Endothelial cell of umbilical vein (primary cell): ENCODE measurements around the gene DLGAP4. TPM values are rescaled to one million over a fixed set of nuclear protein-coding genes. Genes with fewer than 3 reads are reported as not detected.
A peak's percentile ranks its signal among the peaks of the same experiment; 100 is the strongest.

Experiments
- BruUV-seq: library from RNA; stranded (reverse); fragments of 400-500 nt; replicated peaks from 2 replicates; lab custom pipeline; 2021; lab: Mats Ljungman, UMichigan
- CTCF ChIA-PET: fragments of 300-600, 350-600 bp; sonication (Branson Sonifier 250); formaldehyde crosslinking; loops from one replicate; lab custom pipeline; 2021; ENCODE audit warnings: antibody characterized with exemption, inconsistent platforms; lab: Charles Lee
- POLR2A ChIA-PET: fragments of 300-600, 350-600 bp; sonication (Branson Sonifier 250); formaldehyde crosslinking; loops from one replicate; lab custom pipeline; 2021; ENCODE audit warnings: antibody characterized with exemption, inconsistent platforms; lab: Charles Lee
- DNase-seq: peaks from one replicate; pipeline ENCODE4 v3.0.0-alpha.2; 2011; ENCODE audit warnings: low read depth, low spot score
- FAIRE-seq: peaks from 2 replicates; lab custom pipeline; 2011; peaks lifted over from hg19 to GRCh38; lab: Jason Lieb, UNC
- H2AFZ ChIP-seq: 2 replicates; pipeline ENCODE4 v1.6.0; 2012; ENCODE audit warnings: low read depth, low read length, control low read depth, inconsistent platforms
- H3K27ac ChIP-seq: 2 replicates; pipeline ENCODE4 v1.5.1; 2011; ENCODE audit warnings: low read depth, mild to moderate bottlenecking, control low read depth, low read length, moderate library complexity; ENCODE audit not compliant: insufficient read depth
- H3K27me3 ChIP-seq, 2 experiments: 2 replicates each; pipeline versions ENCODE4 v1.6.0 to v1.6.1; 2011; ENCODE audit warnings: low read length in 2 of 2, mixed read lengths in 1 of 2; ENCODE audit not compliant: control insufficient read depth in 2 of 2, insufficient read depth in 2 of 2
- H3K36me3 ChIP-seq, 2 experiments: 2 replicates in 1 of 2; 3 replicates in 1 of 2; pipeline ENCODE4 v1.5.1; 2011; ENCODE audit warnings: low read length in 2 of 2, mild to moderate bottlenecking in 1 of 2, moderate library complexity in 1 of 2; ENCODE audit not compliant: control insufficient read depth in 2 of 2, insufficient read depth in 2 of 2; ENCODE audit errors: extremely low read depth in 1 of 2
- H3K4me1 ChIP-seq: 3 replicates; pipeline ENCODE4 v1.5.1; 2011; ENCODE audit warnings: mild to moderate bottlenecking, low read length; ENCODE audit not compliant: control insufficient read depth, insufficient read depth; ENCODE audit errors: extremely low read depth
- H3K4me2 ChIP-seq: 2 replicates; pipeline ENCODE4 v1.6.1; 2011; ENCODE audit warnings: low read length, control low read depth, mixed read lengths; ENCODE audit not compliant: insufficient read depth
- H3K4me3 ChIP-seq, 3 experiments: fragments of 200-600 bp in 1 of 3; sonication (generic), shearing (Covaris generic) in 1 of 3; replicated peaks in 1 of 3; 2 replicates each; pipeline ENCODE4 v1.5.1; 2011 to 2016; ENCODE audit warnings: control low read depth in 3 of 3, low read length in 3 of 3, mild to moderate bottlenecking in 2 of 3, inconsistent platforms in 1 of 3, low read depth in 1 of 3, moderate library complexity in 1 of 3; ENCODE audit not compliant: insufficient read depth in 1 of 3
- H3K79me2 ChIP-seq: 2 replicates; pipeline ENCODE4 v1.6.0; 2012; ENCODE audit warnings: low read length, inconsistent platforms; ENCODE audit not compliant: control insufficient read depth, insufficient read depth
- H3K9ac ChIP-seq: replicated peaks from 2 replicates; pipeline ENCODE3; 2011; ENCODE audit warnings: low read length, control low read depth; ENCODE audit not compliant: insufficient read depth; ENCODE audit errors: extremely low read depth
- H3K9me1 ChIP-seq: replicated peaks from 3 replicates; pipeline ENCODE4 v1.6.0; 2011; ENCODE audit warnings: mild to moderate bottlenecking, low read length; ENCODE audit not compliant: control insufficient read depth, insufficient read depth; ENCODE audit errors: extremely low read depth
- H3K9me3 ChIP-seq: replicated peaks from 2 replicates; pipeline ENCODE4 v1.5.1; 2012; ENCODE audit warnings: low read length, inconsistent platforms; ENCODE audit not compliant: control insufficient read depth, insufficient read depth
- H4K20me1 ChIP-seq: replicated peaks from 2 replicates; pipeline ENCODE3; 2011; ENCODE audit warnings: mild to moderate bottlenecking, low read length; ENCODE audit not compliant: control insufficient read depth, insufficient read depth; ENCODE audit errors: extremely low read depth
- EZH2 ChIP-seq: IDR thresholded peaks from 2 replicates; pipeline ENCODE4 v1.6.1; 2012; ENCODE audit warnings: borderline replicate concordance, low read depth, mild to moderate bottlenecking, moderate library complexity, low read length, inconsistent platforms; ENCODE audit not compliant: severe bottlenecking
- POLR2AphosphoS5 ChIP-seq: IDR thresholded peaks from 2 replicates; pipeline ENCODE4 v1.6.1; 2012; ENCODE audit warnings: low read depth, mild to moderate bottlenecking, control low read depth, low read length, moderate library complexity; ENCODE audit not compliant: insufficient read depth
- dilution Hi-C: fragments of 300-500 bp; cut with MboI; formaldehyde crosslinking; loops from one replicate; pipeline ENCODE4 v1.15.0; 2019; ENCODE audit warnings: low sequenced_read_pairs; ENCODE audit not compliant: extremely low pct_ligation_motif_present
- intact Hi-C: fragments of 100-400 bp; cut with micrococcal nuclease; formaldehyde crosslinking; loops from one replicate; pipeline ENCODE4 v1.10.0; 2022
- polyA plus RNA-seq, 4 experiments: library from polyadenylated mRNA; depleted of rRNA in 3 of 4; stranded (reverse) in 3 of 4; unstranded in 1 of 4; fragments of >200 nt; gene quantifications; 2 replicates each; pipeline versions ENCODE4 v1.2.1 to v1.2.3, GENCODE V29; 2011 to 2012; ENCODE audit warnings: missing spikeins in 1 of 4
- total RNA-seq: library from RNA; stranded (reverse); gene quantifications from 2 replicates; pipeline ENCODE4 v1.2.3, GENCODE V29; 2021
- TF ChIP-seq, protein P1 (sequence below), 2 donors: IDR thresholded peaks; 1 replicate in 1 of 2; 2 replicates in 1 of 2; pipeline ENCODE4 v1.5.1; 2011; ENCODE audit warnings: low read length in 2 of 2, mild to moderate bottlenecking in 2 of 2, moderate library complexity in 2 of 2, control low read depth in 1 of 2, inconsistent platforms in 1 of 2, low read depth in 1 of 2; ENCODE audit not compliant: insufficient read depth in 1 of 2; ENCODE audit errors: extremely low read depth in 1 of 2

The DLGAP4 gene
- total and polyA plus RNA-seq, 2 donors (not counting 3 experiments of a cell fraction or from before 2014, with no cell fraction given) = 57.5 to 125 TPM

GRCh38 chr20:36541768-36542488 lies 235.8 kb downstream of the DLGAP4 start:
- peak overlapping the region; percentile 15 for H3K4me2 ChIP-seq

More at GRCh38 chr20:36541768-36542488, 235.8 kb downstream of the DLGAP4 start:
- no peaks in the 10 kb centered on the region for H3K27me3 ChIP-seq
- POLR2A ChIA-PET = interaction anchor here (0.5 to 1.5 kb wide), 3 partner anchors 34 to 595 kb away, joined by 3 read pairs; partner anchors contain the start of gene RAB5IF
- no peaks in the 10 kb centered on the region for H3K79me2 ChIP-seq
- peak overlapping the region; percentile 97 for H2AFZ ChIP-seq
- dilution Hi-C loops (no loop called here), intact Hi-C loops (loop anchor here (1.0 to 5.0 kb wide), 2 partner anchors 63 to 80 kb away; partner anchors contain the start of gene RAB5IF)
- H3K4me1 ChIP-seq = peaks cover 11% of the 10 kb centered on the region
- DNase-seq (peak; percentile 26), FAIRE-seq (peak; percentile 76)
- TF ChIP-seq EZH2 (no peak), POLR2AphosphoS5 (no peak)
- TF ChIP-seq, protein P1, sequence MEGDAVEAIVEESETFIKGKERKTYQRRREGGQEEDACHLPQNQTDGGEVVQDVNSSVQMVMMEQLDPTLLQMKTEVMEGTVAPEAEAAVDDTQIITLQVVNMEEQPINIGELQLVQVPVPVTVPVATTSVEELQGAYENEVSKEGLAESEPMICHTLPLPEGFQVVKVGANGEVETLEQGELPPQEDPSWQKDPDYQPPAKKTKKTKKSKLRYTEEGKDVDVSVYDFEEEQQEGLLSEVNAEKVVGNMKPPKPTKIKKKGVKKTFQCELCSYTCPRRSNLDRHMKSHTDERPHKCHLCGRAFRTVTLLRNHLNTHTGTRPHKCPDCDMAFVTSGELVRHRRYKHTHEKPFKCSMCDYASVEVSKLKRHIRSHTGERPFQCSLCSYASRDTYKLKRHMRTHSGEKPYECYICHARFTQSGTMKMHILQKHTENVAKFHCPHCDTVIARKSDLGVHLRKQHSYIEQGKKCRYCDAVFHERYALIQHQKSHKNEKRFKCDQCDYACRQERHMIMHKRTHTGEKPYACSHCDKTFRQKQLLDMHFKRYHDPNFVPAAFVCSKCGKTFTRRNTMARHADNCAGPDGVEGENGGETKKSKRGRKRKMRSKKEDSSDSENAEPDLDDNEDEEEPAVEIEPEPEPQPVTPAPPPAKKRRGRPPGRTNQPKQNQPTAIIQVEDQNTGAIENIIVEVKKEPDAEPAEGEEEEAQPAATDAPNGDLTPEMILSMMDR (IDR thresholded peaks at IDR 0.05; ENCODE audit: extremely low read depth in 1 of 2, insufficient read depth in 1 of 2, low read depth in 1 of 2, low read length in 2 of 2) = peak; percentile 62 to 72
- no peaks in the 10 kb centered on the region for H4K20me1 ChIP-seq
- peak overlapping the region; percentile 53 for H3K27ac ChIP-seq
- no peaks in the 10 kb centered on the region for H3K9me1 ChIP-seq
- H3K9me3 ChIP-seq = no peaks in the 10 kb centered on the region
- no peaks in the 10 kb centered on the region for H3K36me3 ChIP-seq
- peak overlapping the region; percentile 26 to 77 (median 55) for H3K4me3 ChIP-seq
- CTCF ChIA-PET = interaction anchor here (0.6 to 1.6 kb wide), 5 partner anchors 16 to 469 kb away, joined by 3 to 8 read pairs (median 5); partner anchors contain the start of gene RAB5IF
- BruUV-seq = no TSS peak
- peak overlapping the region; percentile 77 for H3K9ac ChIP-seq
